NCI-H1417 (cell line): ENCODE measurements around the gene LIN7A.

Experiments used
- DNase-seq, 3 experiments: peaks; one replicate each; lab custom pipeline; 2025; lab: John Stamatoyannopoulos, UW

LIN7A gene

DNA sequence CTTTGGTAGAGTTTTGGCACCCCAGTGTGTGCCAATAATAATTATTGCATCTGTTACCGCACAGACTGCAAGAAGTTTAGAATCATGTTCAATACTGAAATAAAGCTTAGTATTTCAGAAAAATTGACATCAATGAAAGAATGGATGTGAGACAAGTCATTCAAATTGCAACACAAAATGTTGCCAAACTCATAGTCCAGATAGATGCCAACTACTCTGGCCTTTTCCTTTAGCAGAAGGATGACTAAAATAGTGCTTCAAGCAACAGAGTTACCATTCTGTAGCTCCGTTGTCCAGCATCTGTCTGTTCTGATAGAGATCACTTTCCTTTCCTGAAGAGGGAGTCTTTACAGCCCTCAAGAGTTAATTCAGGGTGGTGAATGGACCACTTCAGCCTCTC is 77.5 kb downstream of the LIN7A start:
- DNase-seq: peak in 1 of 3 experiments; percentile 47

DNA sequence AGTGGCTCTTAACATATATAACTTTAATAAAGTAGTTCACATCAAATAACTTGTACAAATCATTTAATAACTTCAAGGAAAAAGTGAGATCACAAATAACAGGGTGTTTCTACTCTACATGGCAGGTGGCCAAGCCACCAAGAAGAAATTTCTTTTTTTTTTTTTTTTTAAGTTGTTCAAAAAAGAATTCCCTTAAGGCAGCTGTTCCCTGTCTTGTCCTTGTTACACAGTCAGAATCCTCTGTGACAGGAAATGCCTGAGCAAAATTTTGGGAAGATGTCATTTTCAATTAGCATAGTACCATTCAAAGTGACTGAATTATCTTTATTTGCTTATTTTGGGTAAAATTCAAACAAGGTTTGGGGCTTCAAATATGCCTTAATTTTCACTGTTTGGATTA is 79.4 kb downstream of the LIN7A start:
- peak in 1 of 3 experiments; percentile 56 for DNase-seq

DNA sequence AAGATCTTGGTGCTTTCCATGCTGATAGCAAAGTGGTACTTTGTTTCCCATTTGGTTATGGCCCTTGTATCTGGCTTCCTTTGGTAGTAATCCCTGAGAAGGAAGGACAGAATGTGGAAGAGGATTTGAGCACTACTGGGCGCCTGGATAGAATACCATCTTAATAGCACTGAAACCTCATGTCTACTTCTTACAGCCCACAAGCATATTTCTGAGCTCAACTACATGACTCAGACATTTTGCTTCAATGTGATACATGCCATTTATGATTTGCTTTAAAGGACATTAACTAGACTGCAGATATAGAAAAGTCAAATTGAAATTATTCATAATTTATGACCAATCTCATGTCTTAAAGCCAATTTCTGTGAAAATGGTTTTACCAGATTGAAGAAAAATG is 80.4 kb downstream of the LIN7A start:
- DNase-seq: no peak

DNA sequence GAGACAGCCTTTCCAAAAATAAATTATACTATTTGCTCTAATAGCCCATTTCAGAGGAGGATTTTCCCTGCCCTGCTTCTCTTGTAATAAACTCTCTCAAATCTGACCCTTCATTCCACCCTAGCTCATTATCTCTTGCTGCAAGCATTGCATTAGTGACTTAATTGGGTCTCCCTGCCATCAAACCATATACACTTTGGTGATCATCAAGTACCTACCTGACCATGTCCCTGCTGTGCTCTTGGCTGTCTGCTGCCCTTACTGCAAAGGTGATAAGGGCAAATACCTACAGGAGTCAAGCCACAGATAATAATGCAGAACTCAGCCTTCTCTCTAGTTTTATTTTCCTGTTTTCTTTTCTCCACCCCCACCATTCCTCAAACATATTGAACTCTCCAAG is 88.4 kb downstream of the LIN7A start:
- DNase-seq: peak in 2 of 3 experiments; percentile 23 to 76

DNA sequence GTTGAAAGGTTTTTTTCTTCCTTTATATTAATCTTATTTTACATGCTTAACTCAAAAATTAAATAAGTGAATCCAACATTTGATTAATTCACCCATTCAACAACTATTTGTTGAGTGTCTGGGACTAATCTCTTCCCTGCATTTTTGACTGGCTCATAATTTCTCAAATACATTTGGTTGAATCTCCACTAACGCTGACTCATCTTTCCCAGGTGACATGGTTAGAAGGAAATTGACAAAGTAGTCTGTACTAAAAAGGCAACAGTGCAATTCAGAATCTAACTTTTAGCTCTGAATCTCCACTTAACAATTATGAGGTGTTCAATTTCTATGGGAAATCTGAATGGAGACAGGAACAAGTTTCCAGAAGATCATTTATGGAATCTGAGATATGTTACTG is 88.9 kb downstream of the LIN7A start:
- peak in 2 of 3 experiments; percentile 33 to 56 for DNase-seq

DNA sequence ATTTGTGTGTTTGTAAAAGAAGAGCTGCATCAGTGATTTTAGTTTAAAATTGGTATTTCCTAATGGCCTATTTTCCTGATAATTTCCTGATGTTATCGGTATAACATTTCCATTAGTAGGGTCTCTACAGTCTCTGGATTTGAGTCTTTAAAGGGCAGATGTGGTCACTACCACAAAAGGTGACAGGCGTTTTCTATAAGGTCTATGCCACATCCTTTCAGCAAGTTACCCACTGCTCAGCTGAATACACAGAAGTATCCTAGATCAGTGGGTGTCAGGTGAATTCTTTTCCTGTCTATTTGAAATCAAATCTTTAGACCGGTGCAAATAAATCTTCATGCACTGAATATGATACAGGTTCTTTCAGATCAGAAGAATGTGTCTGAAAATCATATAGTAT is 90.2 kb downstream of the LIN7A start:
- peak in 2 of 3 experiments; percentile 50 to 56 for DNase-seq

DNA sequence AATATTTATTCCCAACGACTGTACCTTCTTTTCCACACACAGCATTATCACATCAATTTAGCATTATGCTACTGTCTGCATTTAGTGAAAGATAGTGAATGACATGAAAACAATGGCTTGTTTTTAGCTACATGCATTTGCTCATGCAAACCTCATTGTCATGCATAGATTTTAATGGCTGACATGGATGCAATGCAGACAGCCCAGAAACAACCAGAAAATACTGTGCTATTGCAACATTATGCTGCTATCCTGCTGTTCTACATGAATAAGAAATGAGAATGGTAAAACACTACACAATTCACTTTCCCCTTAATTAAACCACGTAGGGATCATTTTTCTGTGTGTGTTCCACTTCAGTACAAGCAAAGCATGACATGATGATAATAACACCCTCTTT is 90.8 kb downstream of the LIN7A start:
- DNase-seq: peak; percentile 23 to 85 (median 83)

DNA sequence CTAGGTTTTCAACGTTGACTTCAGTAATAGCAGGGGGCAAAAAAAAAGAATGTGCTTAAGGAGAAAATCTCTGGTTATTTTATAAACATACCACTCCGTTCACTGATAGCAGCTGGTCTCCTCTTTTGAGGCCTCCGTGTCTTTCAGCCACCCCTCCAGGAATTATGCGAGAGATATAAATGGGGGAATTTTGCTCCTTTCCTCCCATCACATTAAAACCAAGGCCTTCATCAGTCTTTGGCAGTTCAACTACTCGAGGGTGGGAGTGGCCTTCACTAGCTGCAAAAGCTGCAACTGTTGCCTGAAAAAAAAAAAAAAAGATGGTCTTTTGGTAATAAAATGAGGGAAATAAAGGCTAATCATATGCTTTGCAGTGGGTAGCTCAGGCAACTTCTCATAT is 92.1 kb downstream of the LIN7A start:
- peak in 1 of 3 experiments; percentile 11 for DNase-seq

DNA sequence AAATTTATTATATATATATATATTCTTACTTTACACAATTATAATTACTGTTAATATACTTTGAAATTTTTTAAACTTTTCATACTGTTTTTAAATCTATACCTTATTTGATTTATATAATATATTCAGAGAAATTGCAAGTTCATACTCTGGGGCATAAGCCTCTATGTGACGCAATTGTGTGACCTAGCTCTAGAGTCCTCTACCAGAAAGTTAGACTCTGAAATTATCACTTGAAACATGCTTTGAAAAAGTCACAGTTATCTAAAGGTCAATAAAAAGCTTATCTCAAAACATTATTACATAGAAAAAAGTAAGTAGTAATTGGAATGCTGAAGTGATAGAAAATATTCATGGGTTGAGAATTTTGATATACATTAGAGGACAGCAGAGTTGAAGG is 93.8 kb downstream of the LIN7A start:
- no peak for DNase-seq

DNA sequence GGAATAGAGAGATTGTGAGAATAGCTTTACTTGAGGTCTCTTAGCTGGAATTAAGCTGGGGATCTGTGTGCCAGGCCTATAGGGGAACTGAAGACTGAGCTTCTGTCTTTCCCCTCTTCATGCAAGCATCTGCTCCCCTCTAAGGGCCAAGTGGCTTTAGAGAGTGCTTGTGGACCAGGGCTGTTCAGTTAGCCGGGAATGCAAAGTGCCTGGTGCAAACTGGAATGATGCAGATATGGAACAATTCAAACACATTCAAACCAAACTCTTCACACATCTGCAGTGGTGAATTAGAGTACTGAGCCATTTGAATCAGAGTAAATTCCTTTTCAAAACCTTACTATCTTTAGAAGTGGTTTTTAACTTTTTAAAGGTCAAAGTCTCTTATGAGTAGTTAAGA is 99.0 kb downstream of the LIN7A start:
- peak in 2 of 3 experiments; percentile 39 to 89 for DNase-seq

DNA sequence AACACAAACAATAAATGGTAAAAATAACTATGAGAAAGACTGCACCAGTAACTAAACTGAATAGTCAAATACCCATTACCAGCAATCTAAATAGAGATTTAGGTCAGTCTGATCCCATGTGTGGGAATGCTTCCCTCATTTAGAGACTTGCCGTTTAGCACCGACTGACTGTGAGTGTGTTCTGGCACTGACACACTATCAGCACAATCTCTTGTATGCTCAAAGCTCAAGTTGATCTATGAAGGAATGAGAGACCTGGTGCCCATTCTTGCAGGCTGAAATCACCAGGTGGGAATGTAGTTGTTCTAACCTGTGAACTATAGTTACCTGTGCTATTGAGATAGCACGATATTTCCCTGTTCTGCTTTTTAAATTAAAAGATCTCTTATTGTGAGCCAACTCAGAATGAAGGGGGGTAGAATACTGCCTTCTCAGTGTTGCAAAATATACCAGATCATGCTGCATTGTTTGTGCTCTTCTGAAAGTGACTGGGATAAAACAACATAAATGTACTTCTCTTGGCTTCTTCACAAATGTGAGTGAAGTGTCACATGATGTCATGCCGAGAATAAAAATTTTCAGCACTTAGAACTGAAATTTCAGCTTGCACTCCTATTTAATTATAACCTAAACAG is 99.6 kb downstream of the LIN7A start:
- no peak for DNase-seq

DNA sequence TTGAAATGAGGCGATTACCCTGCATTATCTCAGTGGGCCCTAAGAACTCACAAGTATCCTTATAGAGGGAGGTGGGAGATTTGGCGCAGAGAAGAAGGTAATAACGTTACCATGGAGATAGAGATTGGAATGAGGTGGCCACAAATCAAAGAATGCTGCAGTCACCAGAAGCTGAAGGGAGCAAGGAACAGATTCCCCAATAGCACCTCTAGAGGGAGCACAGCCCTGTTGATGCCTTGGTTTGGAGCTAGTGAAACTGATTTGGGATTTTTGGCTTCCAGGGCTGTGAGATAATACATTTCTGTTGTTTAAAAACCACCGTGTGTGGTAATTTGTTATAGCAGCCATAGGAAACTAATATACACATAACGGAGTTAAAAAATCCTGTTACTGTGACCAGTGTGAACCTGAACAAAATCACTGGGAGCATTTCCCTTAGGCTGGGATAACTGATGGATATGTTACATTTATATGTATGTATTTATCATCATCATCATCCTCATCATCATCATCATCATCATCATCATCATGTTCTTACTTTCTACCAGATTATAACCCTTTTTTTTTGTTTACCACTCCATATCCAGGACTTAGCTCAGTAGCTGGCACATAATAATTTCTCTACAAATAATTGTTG is 100.3 kb downstream of the LIN7A start:
- DNase-seq: peak; percentile 23 to 74 (median 53)

DNA sequence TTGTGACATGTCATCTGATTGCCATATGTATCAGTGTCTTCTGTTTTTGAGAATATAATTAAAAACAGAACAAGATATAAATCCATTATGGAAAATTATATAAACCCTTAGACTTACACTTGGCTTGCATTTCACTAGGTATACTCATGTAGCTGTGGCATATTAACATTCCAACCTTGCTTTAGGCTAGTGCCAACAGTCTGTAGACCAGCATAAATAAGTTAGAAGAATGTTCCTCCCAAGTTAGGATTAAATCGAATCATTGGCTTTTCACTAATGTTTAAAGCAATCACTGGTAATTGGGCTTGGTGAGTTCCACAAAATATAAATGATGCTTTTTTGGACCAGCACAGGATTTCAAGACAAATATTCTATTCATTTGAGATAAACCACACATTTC is 103.0 kb downstream of the LIN7A start:
- DNase-seq: no peak

DNA sequence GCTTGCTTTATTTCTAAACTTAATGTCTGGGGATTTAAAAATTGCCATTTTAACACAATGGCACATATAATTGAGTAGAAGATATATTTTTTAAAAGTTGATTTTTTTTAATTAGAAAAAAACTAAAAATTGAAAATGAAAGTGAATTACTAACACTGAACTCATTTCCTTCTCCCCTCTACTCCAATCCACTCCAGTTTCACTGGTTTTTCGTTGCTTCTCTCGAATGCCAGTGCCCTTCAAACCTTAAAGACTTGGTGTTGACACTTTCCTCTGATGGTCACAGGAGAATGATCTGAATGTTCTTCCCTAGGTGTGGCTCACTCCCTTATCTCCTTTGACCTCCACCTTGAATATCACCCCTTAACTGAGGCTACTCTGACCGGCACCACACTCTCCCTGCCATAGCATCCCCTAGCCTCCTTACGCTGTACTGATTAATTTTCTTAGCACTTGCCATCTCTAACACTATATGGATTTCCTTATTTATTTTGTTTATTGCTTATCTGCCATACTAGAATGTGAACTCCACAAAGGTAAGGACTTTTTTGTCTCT is 107.1 kb downstream of the LIN7A start:
- DNase-seq: no peak

DNA sequence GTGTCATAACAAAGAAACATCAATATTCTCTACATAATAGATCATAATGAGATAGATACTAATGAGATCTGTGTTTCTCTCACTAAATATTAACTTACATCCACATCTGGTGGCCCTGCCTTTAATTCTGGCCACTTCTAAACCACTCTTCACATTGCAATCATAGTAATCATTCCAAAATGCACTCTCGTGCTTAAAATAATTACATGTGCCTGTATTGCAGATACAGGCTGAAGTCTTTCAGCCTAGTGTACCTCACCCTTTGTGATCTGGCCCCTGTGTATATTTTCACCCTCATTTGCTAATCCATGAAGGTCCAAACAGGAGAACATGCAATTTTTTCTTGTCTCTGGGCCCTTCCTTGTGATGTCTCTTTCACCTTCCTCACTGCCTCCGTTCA is 108.0 kb downstream of the LIN7A start:
- peak in 1 of 3 experiments; percentile 38 for DNase-seq

DNA sequence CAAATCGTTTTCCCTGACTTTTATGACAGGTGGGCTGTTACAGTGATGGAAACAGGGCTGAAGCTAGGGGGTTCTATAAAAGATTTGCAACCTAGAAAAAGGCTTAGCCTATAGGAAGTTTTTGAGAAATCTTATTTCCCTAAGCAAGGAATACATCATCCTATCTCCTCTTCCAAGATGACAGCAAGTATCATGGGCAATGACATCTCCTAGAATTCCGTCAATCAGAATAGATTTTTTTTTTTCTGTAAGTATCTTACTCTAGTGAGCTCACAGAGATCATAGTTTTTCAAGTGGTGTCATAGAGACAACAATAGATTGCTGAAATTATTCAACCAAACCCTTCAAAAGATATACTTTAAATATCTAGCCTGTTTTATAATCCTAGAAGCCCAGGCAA is 112.2 kb downstream of the LIN7A start:
- DNase-seq: no peak

DNA sequence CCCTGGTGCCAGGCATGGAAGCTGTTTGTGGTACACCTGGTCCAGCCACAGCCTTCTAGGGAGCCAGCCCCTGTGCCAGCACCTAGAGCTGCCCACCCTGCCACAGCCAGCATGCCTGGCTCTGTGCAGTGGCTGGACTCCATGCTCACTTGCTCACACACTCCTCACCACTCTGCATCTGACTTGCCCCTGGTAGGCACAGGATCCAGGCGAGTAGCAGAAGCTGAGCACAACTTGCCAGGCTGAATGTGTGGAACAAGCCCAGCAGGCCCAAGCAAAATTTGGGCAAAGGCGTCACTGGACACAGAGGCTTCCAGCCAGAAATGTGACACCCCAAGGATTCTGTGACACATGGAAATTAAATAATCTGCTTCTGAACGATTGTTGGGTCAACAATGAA is 114.3 kb downstream of the LIN7A start:
- DNase-seq: no peak

DNA sequence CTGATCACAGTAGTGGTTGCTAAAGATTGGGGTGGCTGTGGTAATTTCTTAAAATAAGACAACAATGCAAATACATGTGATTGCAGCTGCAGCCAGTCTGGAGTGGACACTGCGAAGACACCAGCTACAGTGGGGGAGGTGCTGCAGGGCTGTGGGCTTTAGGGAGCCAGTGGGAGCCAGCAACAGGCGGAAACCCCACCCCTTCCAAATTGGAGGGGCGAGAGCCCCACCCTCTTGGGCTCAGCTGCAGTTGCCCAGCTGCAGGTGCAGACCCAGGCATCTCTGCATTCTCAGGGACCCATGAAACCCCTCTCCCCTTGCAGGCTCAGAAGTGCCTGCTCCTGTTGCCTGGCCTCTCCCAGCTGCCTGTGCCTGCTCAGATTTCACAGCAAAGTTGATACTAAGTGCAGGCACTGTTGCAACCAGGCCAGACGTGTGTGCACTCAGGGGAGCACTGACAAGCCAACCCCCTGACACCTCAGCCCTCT is 116.2 kb downstream of the LIN7A start:
- DNase-seq: peak; percentile 8 to 64 (median 51)

DNA sequence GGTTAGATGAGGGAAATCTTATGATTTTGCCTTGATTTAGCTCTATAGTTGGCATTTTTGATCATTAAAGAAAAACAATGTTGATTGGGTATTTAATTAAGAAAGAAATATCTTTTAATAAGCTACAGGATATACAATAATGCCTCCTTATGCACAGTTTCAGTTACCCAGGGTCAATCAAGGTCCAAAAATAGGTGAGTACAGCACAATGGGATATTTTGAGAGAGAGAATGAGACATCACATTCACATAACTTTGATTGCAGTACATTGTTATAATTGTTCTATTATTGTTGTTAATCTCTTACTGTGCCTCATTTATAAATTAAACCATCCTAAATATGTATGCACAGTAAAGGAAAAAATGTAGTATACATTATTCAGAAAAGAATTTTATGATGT is 118.9 kb downstream of the LIN7A start:
- no peak for DNase-seq

DNA sequence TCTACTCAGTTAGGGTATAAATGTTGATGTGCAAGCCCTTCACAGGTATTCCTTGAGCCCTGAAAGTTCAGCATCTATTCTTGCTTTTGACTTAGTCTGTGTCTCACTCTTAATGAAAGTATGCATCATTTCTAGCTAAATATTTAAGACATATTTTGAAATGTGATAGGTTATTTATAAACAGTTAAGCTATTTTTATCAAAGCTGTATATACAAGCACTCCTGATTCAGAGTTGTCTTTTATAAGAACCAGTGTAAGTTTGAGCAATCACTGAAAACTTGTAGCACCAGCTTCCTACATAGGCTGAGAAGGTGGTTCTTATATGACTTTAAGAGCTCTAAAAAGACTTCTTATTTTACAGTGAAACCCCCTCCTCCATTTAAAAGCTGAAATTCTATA is 122.4 kb downstream of the LIN7A start:
- no peak for DNase-seq

DNA sequence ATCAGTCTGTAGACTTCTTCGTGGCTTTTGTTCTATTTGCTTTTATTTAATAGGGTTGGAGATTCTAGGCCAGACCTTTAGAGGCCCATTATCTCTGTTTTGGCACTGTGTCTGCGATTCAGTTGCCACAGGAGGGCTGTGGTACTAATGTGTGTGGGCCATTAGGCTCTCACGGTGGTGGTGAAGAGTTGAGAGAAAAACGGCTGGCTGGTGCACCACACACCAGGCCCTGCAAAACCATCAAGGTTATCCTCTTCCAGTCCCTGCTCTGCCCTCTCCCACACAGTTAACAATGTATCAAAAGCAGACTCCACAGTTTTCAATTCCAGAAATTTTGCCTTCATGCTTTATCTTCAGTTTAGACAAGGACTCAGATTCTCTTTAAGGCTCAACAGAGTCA is 123.3 kb downstream of the LIN7A start:
- DNase-seq: no peak

DNA sequence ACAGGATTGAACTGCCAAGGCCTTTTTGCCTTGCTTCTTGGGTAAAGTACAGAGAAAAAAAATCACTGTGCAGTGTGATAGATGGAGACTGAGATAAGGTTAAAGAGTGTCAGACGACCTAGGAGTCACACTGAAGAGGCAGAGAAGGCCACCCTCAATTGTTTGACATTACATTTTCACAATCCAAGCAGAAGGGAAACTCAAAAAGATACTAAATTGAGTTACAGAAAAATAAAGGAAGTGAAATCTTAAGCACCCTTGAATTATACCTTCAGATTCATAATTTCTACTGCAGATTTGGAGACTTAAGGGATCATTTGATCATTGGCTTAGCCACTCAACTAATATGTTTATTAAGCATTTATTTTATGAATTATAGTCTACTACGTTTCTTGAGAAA is 123.9 kb downstream of the LIN7A start:
- DNase-seq: no peak

DNA sequence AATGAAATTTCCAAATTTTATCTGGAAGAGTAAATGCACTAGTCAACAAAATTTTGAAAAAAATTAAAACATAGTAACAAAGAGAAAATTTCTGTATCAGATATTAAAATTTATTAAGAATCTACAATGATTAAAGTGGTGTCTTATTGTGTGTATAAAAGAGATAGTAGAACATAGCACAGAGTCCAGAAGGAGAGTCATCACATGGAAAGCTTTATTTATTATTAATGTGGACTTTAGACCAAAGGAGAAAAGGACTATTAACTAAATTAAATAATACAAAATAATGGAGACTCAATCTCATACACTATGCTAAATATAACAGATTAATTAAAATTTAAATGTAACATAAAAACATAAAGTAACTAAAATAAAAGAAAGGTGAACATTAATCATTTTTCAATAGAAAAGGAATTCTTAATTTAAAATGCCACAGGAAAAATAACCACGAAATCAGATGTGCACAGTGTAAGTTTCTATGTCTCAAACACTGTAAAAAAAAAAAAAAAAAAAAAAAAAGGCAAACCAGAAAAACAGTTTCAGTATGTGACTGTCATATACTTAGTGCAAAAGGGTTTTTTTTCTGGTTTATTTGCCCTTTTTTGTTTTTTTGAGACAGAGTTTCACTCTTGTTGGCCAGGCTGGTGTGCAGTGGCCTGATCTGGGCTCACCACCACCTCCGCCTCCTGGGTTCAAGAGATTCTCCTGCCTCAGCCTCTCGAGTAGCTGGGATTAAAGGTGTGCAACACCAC is 125.6 kb downstream of the LIN7A start:
- DNase-seq: no peak
